ENCODE data around the gene MYDGF. TPM values are rescaled to one million over a fixed set of nuclear protein-coding genes. Genes with fewer than 3 reads are reported as not detected.

Gene MYDGF
- polyA plus RNA-seq, 2 donors = 22.9 to 67.5 TPM

- H3K9me3 ChIP-seq (ENCODE audit: control insufficient read depth in 2 of 2, insufficient read depth in 1 of 2, low read depth in 1 of 2, low read length in 1 of 2) = no peaks in the 10 kb centered on the region
- no peaks in the 10 kb centered on the region for H3K27me3 ChIP-seq (ENCODE audit: control insufficient read depth in 1 of 2, insufficient read depth in 2 of 2, low read length in 2 of 2)
- H3K4me1 ChIP-seq (ENCODE audit: control insufficient read depth in 2 of 2, insufficient read depth in 2 of 2, low read length in 1 of 2) = peaks cover 11 to 18% of the 10 kb centered on the region in 2 donors
- H3K4me3 ChIP-seq (ENCODE audit: low read depth in 1 of 2, low read length in 2 of 2) = peak within 1 kb of the TSS; percentile 60 to 64
- peak within 1 kb of the TSS; percentile 41 to 85 for H3K27ac ChIP-seq (ENCODE audit: low read depth in 2 of 2, low read length in 1 of 2)
- no peaks in the 10 kb centered on the region for H3K36me3 ChIP-seq (ENCODE audit: control insufficient read depth in 2 of 2, insufficient read depth in 2 of 2, low read length in 1 of 2)
- WGBS, 2 donors = 2 to 3% methylated on average over 28 to 49 of the region's 49 CpGs
These were observed 31.2 kb downstream of the MYDGF start, which contains the start of gene TNFAIP8L1 for GRCh38 chr19:4638828-4639530. Gene TNFAIP8L1 (plus strand): TSS chr19:4639516. CDS start chr19:4651870, 12,354 bp downstream.

- Histone ChIP-seq H3K4me1 (ENCODE audit: control insufficient read depth in 2 of 2, insufficient read depth in 2 of 2, low read length in 1 of 2) (peaks cover 11 to 18% of the 10 kb centered on the region in 2 donors), H3K27ac (ENCODE audit: low read depth in 2 of 2, low read length in 1 of 2) (peak overlapping the region in 1 of 2 donors; percentile 14), H3K9me3 (ENCODE audit: control insufficient read depth in 2 of 2, insufficient read depth in 1 of 2, low read depth in 1 of 2, low read length in 1 of 2) (no peaks in the 10 kb centered on the region), H3K4me3 (ENCODE audit: low read depth in 1 of 2, low read length in 2 of 2) (no peak overlapping the region), H3K36me3 (ENCODE audit: control insufficient read depth in 2 of 2, insufficient read depth in 2 of 2, low read length in 1 of 2) (no peaks in the 10 kb centered on the region), H3K27me3 (ENCODE audit: control insufficient read depth in 1 of 2, insufficient read depth in 2 of 2, low read length in 2 of 2) (no peaks in the 10 kb centered on the region)
- 68 to 74% methylated on average over 11 of the region's 11 CpGs for WGBS, 2 donors
These were observed 31.8 kb downstream of the MYDGF start for GRCh38 chr19:4638317-4638716.

GRCh38 chr19:4636761-4637160, 33.4 kb downstream of the MYDGF start:
- Histone ChIP-seq H3K9me3 (ENCODE audit: control insufficient read depth in 2 of 2, insufficient read depth in 1 of 2, low read depth in 1 of 2, low read length in 1 of 2) (no peaks in the 10 kb centered on the region), H3K27ac (ENCODE audit: low read depth in 2 of 2, low read length in 1 of 2) (no peak overlapping the region), H3K36me3 (ENCODE audit: control insufficient read depth in 2 of 2, insufficient read depth in 2 of 2, low read length in 1 of 2) (no peaks in the 10 kb centered on the region), H3K27me3 (ENCODE audit: control insufficient read depth in 1 of 2, insufficient read depth in 2 of 2, low read length in 2 of 2) (no peaks in the 10 kb centered on the region), H3K4me3 (ENCODE audit: low read depth in 1 of 2, low read length in 2 of 2) (no peak overlapping the region), H3K4me1 (ENCODE audit: control insufficient read depth in 2 of 2, insufficient read depth in 2 of 2, low read length in 1 of 2) (peaks cover 11 to 18% of the 10 kb centered on the region in 2 donors)
- WGBS, 2 donors = 54 to 60% methylated on average over 8 of the region's 8 CpGs

GRCh38 chr19:4636151-4636717, 33.9 kb downstream of the MYDGF start:
- WGBS, 2 donors = 1% methylated on average over 39 to 43 of the region's 43 CpGs
- H3K27me3 ChIP-seq (ENCODE audit: control insufficient read depth in 1 of 2, insufficient read depth in 2 of 2, low read length in 2 of 2) = no peaks in the 10 kb centered on the region
- peak overlapping the region; percentile 44 to 49 for H3K4me3 ChIP-seq (ENCODE audit: low read depth in 1 of 2, low read length in 2 of 2)
- peaks cover 11 to 17% of the 10 kb centered on the region in 2 donors for H3K4me1 ChIP-seq (ENCODE audit: control insufficient read depth in 2 of 2, insufficient read depth in 2 of 2, low read length in 1 of 2)
- H3K27ac ChIP-seq (ENCODE audit: low read depth in 2 of 2, low read length in 1 of 2) = no peak overlapping the region
- H3K9me3 ChIP-seq (ENCODE audit: control insufficient read depth in 2 of 2, insufficient read depth in 1 of 2, low read depth in 1 of 2, low read length in 1 of 2) = no peaks in the 10 kb centered on the region
- H3K36me3 ChIP-seq (ENCODE audit: control insufficient read depth in 2 of 2, insufficient read depth in 2 of 2, low read length in 1 of 2) = no peaks in the 10 kb centered on the region

GRCh38 chr19:4635754-4636116, 34.4 kb downstream of the MYDGF start:
- Histone ChIP-seq H3K27ac (ENCODE audit: low read depth in 2 of 2, low read length in 1 of 2) (no peak overlapping the region), H3K4me1 (ENCODE audit: control insufficient read depth in 2 of 2, insufficient read depth in 2 of 2, low read length in 1 of 2) (peaks cover 9 to 12% of the 10 kb centered on the region in 2 donors), H3K27me3 (ENCODE audit: control insufficient read depth in 1 of 2, insufficient read depth in 2 of 2, low read length in 2 of 2) (no peaks in the 10 kb centered on the region), H3K4me3 (ENCODE audit: low read depth in 1 of 2, low read length in 2 of 2) (peak overlapping the region; percentile 44 to 49), H3K36me3 (ENCODE audit: control insufficient read depth in 2 of 2, insufficient read depth in 2 of 2, low read length in 1 of 2) (no peaks in the 10 kb centered on the region), H3K9me3 (ENCODE audit: control insufficient read depth in 2 of 2, insufficient read depth in 1 of 2, low read depth in 1 of 2, low read length in 1 of 2) (no peaks in the 10 kb centered on the region)
- WGBS, 2 donors = 23 to 25% methylated on average over 13 of the region's 13 CpGs

GRCh38 chr19:4633140-4633967, 36.8 kb downstream of the MYDGF start:
- H3K36me3 ChIP-seq (ENCODE audit: control insufficient read depth in 2 of 2, insufficient read depth in 2 of 2, low read length in 1 of 2) = no peaks in the 10 kb centered on the region
- 38 to 42% methylated on average over 14 of the region's 14 CpGs for WGBS, 2 donors
- no peak overlapping the region for H3K27ac ChIP-seq (ENCODE audit: low read depth in 2 of 2, low read length in 1 of 2)
- peaks cover 0 to 4% of the 10 kb centered on the region in 2 donors for H3K4me1 ChIP-seq (ENCODE audit: control insufficient read depth in 2 of 2, insufficient read depth in 2 of 2, low read length in 1 of 2)
- H3K9me3 ChIP-seq (ENCODE audit: control insufficient read depth in 2 of 2, insufficient read depth in 1 of 2, low read depth in 1 of 2, low read length in 1 of 2) = no peaks in the 10 kb centered on the region
- no peak overlapping the region for H3K4me3 ChIP-seq (ENCODE audit: low read depth in 1 of 2, low read length in 2 of 2)
- no peaks in the 10 kb centered on the region for H3K27me3 ChIP-seq (ENCODE audit: control insufficient read depth in 1 of 2, insufficient read depth in 2 of 2, low read length in 2 of 2)

GRCh38 chr19:4624733-4625362, 45.3 kb downstream of the MYDGF start:
- WGBS, 2 donors = 40 to 46% methylated on average over 6 of the region's 6 CpGs
- H3K4me3 ChIP-seq (ENCODE audit: low read depth in 1 of 2, low read length in 2 of 2) = no peak overlapping the region
- no peaks in the 10 kb centered on the region for H3K36me3 ChIP-seq (ENCODE audit: control insufficient read depth in 2 of 2, insufficient read depth in 2 of 2, low read length in 1 of 2)
- no peaks in the 10 kb centered on the region for H3K27me3 ChIP-seq (ENCODE audit: control insufficient read depth in 1 of 2, insufficient read depth in 2 of 2, low read length in 2 of 2)
- no peaks in the 10 kb centered on the region for H3K9me3 ChIP-seq (ENCODE audit: control insufficient read depth in 2 of 2, insufficient read depth in 1 of 2, low read depth in 1 of 2, low read length in 1 of 2)
- no peak overlapping the region for H3K27ac ChIP-seq (ENCODE audit: low read depth in 2 of 2, low read length in 1 of 2)
- H3K4me1 ChIP-seq (ENCODE audit: control insufficient read depth in 2 of 2, insufficient read depth in 2 of 2, low read length in 1 of 2) = no peaks in the 10 kb centered on the region

- Histone ChIP-seq H3K9me3 (ENCODE audit: control insufficient read depth in 2 of 2, insufficient read depth in 1 of 2, low read depth in 1 of 2, low read length in 1 of 2) (no peaks in the 10 kb centered on the region), H3K4me3 (ENCODE audit: low read depth in 1 of 2, low read length in 2 of 2) (no peak overlapping the region), H3K27ac (ENCODE audit: low read depth in 2 of 2, low read length in 1 of 2) (no peak overlapping the region), H3K4me1 (ENCODE audit: control insufficient read depth in 2 of 2, insufficient read depth in 2 of 2, low read length in 1 of 2) (no peaks in the 10 kb centered on the region), H3K36me3 (ENCODE audit: control insufficient read depth in 2 of 2, insufficient read depth in 2 of 2, low read length in 1 of 2) (no peaks in the 10 kb centered on the region), H3K27me3 (ENCODE audit: control insufficient read depth in 1 of 2, insufficient read depth in 2 of 2, low read length in 2 of 2) (no peaks in the 10 kb centered on the region)
- 69 to 77% methylated on average over 5 of the region's 5 CpGs for WGBS, 2 donors
These were observed 45.8 kb downstream of the MYDGF start for GRCh38 chr19:4624301-4624700.

- no peaks in the 10 kb centered on the region for H3K27me3 ChIP-seq (ENCODE audit: control insufficient read depth in 1 of 2, insufficient read depth in 2 of 2, low read length in 2 of 2)
- no peak overlapping the region for H3K27ac ChIP-seq (ENCODE audit: low read depth in 2 of 2, low read length in 1 of 2)
- H3K4me3 ChIP-seq (ENCODE audit: low read depth in 1 of 2, low read length in 2 of 2) = no peak overlapping the region
- WGBS, 2 donors = 38% methylated on average over 12 of the region's 12 CpGs
- H3K9me3 ChIP-seq (ENCODE audit: control insufficient read depth in 2 of 2, insufficient read depth in 1 of 2, low read depth in 1 of 2, low read length in 1 of 2) = no peaks in the 10 kb centered on the region
- H3K4me1 ChIP-seq (ENCODE audit: control insufficient read depth in 2 of 2, insufficient read depth in 2 of 2, low read length in 1 of 2) = no peaks in the 10 kb centered on the region
- H3K36me3 ChIP-seq (ENCODE audit: control insufficient read depth in 2 of 2, insufficient read depth in 2 of 2, low read length in 1 of 2) = no peaks in the 10 kb centered on the region
These were observed 47.3 kb downstream of the MYDGF start for GRCh38 chr19:4622695-4623421.

Measured in esophagus (tissue), 2 donors.